Spleen (tissue), 11 donors: ENCODE measurements around the gene KCNK5. TPM values are rescaled to one million over a fixed set of nuclear protein-coding genes. Genes with fewer than 3 reads are reported as not detected.

Source experiments
- DNase-seq: peaks from one replicate; pipeline ENCODE4 v3.0.0-alpha.2; 2020
- H3K27ac ChIP-seq, 8 donors: fragments of 200-600 bp; sonication (generic) in 7 of 8; 1 replicate in 4 of 8; 2 replicates in 4 of 8; pipeline versions ENCODE4 v1.5.0 to v1.8.0; 2016 to 2021; ENCODE audit warnings: inconsistent platforms in 4 of 8, mild to moderate bottlenecking in 4 of 8, moderate library complexity in 1 of 8
- H3K27me3 ChIP-seq, 7 donors: fragments of 200-600 bp; sonication (generic) in 6 of 7; replicated peaks in 1 of 7; 1 replicate in 4 of 7; 2 replicates in 3 of 7; pipeline versions ENCODE4 v1.5.0 to v1.8.0; 2016 to 2021; ENCODE audit warnings: inconsistent platforms in 3 of 7, mild to moderate bottlenecking in 1 of 7
- H3K36me3 ChIP-seq, 6 donors: fragments of 200-600 bp; sonication (generic) in 5 of 6; 1 replicate in 4 of 6; 2 replicates in 2 of 6; pipeline versions ENCODE4 v1.5.0 to v1.8.0; 2016 to 2021; ENCODE audit warnings: inconsistent platforms in 2 of 6
- H3K4me1 ChIP-seq, 6 donors: fragments of 200-600 bp; sonication (generic) in 5 of 6; 1 replicate in 3 of 6; 2 replicates in 3 of 6; pipeline versions ENCODE4 v1.5.0 to v1.8.0; 2016 to 2021; ENCODE audit warnings: inconsistent platforms in 3 of 6
- H3K4me3 ChIP-seq, 8 donors: fragments of 200-600 bp; sonication (generic) in 7 of 8; 1 replicate in 4 of 8; 2 replicates in 4 of 8; pipeline versions ENCODE4 v1.5.0 to v1.8.0; 2016 to 2021; ENCODE audit warnings: inconsistent platforms in 4 of 8, mild to moderate bottlenecking in 4 of 8, moderate library complexity in 2 of 8
- H3K9me3 ChIP-seq, 8 donors: fragments of 200-600 bp; sonication (generic) in 7 of 8; 1 replicate in 4 of 8; 2 replicates in 4 of 8; pipeline versions ENCODE4 v1.5.0 to v1.8.0; 2016 to 2021; ENCODE audit warnings: inconsistent platforms in 4 of 8
- CTCF ChIP-seq, 11 experiments: fragments of 200-600 bp in 7 of 11; fragments of 450-650 bp in 4 of 11; sonication (generic) in 4 of 11; IDR thresholded peaks in 8 of 11; conservative IDR thresholded peaks in 3 of 11; 1 replicate in 7 of 11; 2 replicates in 4 of 11; pipeline versions ENCODE4 v1.4.0 to v1.8.0; 2016 to 2021; ENCODE audit warnings: antibody characterized with exemption in 11 of 11, inconsistent platforms in 4 of 11, mild to moderate bottlenecking in 1 of 11
- POLR2A ChIP-seq, 3 donors: fragments of 450-650 bp; IDR thresholded peaks; one replicate each; pipeline ENCODE4 v1.5.1; 2017; ENCODE audit warnings: antibody characterized with exemption in 3 of 3, mild to moderate bottlenecking in 1 of 3
- POLR2AphosphoS5 ChIP-seq, 3 donors: sonication (generic); formaldehyde crosslinking; IDR thresholded peaks; one replicate each; pipeline ENCODE4 v1.5.1; 2017; ENCODE audit warnings: antibody characterized with exemption in 3 of 3
- WGBS, 5 donors: extraction: QIAGEN DNeasy Blood & Tissue Kit in 3 of 5; methylation state at CpG; one replicate each; pipeline versions ENCODE4 v1.1.5 to v1.1.7; 2013 to 2018; 5-methylcytosine and 5-hydroxymethylcytosine counted together
- intact Hi-C: fragments of 100-400 bp; cut with DNase I; formaldehyde crosslinking; loops from one replicate; pipeline ENCODE4 v1.15.0; 2023; ENCODE audit warnings: low total_unique reads
- polyA plus RNA-seq, 3 donors: library from polyadenylated mRNA; stranded (reverse); fragments of 200-250 nt; gene quantifications; one replicate each; pipeline ENCODE4 v1.2.1, GENCODE V29; 2013
- total RNA-seq, 7 donors: library from RNA; depleted of rRNA in 3 of 7; stranded (reverse); fragments of >200 nt in 3 of 7; fragmentation: NEBNext Ultra II Directional in 4 of 7; extraction: Animal tissue kit (Norgen Biotek cat#: 25700) in 4 of 7; gene quantifications; one replicate each; pipeline versions ENCODE4 v1.1.0 to v1.2.1, GENCODE V29; 2016 to 2021
- donor health status: healthy with polysubstance abuse.
- donor health status: DM: no; HTN: no; CAD: no; lungs with moderate emphysema.
- donor health status: DM: no; HTN: no; CAD: no.
- donor health status: Bipolar disorder and iron deficiency.
- donor health status: healthy.
- donor health status: DM: no; HTN: no; CAD: no.
- donor health status: DM: yes; HTN: yes; CAD: no.

Gene KCNK5
- total and polyA plus RNA-seq, 10 donors = 0.52 to 5.9 (median 3.2) TPM

- Histone ChIP-seq H3K9me3 (no peaks in the 10 kb centered on the region), H3K27me3 (peaks cover 0 to 4% (median 0%) of the 10 kb centered on the region in 7 donors), H3K4me1 (no peaks in the 10 kb centered on the region), H3K27ac (no peak overlapping the region), H3K36me3 (no peaks in the 10 kb centered on the region), H3K4me3 (no peak overlapping the region)
- no peak for TF ChIP-seq POLR2A (IDR thresholded peaks at IDR 0.05)
- TF ChIP-seq POLR2AphosphoS5 (IDR thresholded peaks at IDR 0.05) = no peak
- TF ChIP-seq CTCF (IDR thresholded peaks at IDR 0.05 in 8 of 11, conservative IDR thresholded peaks at IDR 0.05 in 3 of 11) = no peak
- no peak for DNase-seq
- 59 to 82% (median 66%) methylated on average over 4 of the region's 4 CpGs for WGBS, 5 donors
- intact Hi-C loops = no loop called here
Observed at GRCh38 chr6:39274471-39274870, 45.2 kb upstream of the KCNK5 start.

GRCh38 chr6:39273406-39273821 is 44.1 kb upstream of the KCNK5 start:
- DNase-seq = no peak
- Histone ChIP-seq H3K36me3 (no peaks in the 10 kb centered on the region), H3K4me1 (no peaks in the 10 kb centered on the region), H3K4me3 (no peak overlapping the region), H3K9me3 (no peaks in the 10 kb centered on the region), H3K27ac (no peak overlapping the region), H3K27me3 (no peaks in the 10 kb centered on the region)
- intact Hi-C loops = no loop called here
- TF ChIP-seq CTCF (IDR thresholded peaks at IDR 0.05 in 8 of 11, conservative IDR thresholded peaks at IDR 0.05 in 3 of 11) (no peak), POLR2AphosphoS5 (IDR thresholded peaks at IDR 0.05) (no peak), POLR2A (IDR thresholded peaks at IDR 0.05) (no peak)
- 60 to 80% (median 68%) methylated on average over 6 of the region's 6 CpGs for WGBS, 5 donors

- TF ChIP-seq POLR2A (IDR thresholded peaks at IDR 0.05) (no peak), CTCF (IDR thresholded peaks at IDR 0.05 in 8 of 11, conservative IDR thresholded peaks at IDR 0.05 in 3 of 11) (no peak), POLR2AphosphoS5 (IDR thresholded peaks at IDR 0.05) (no peak)
- Histone ChIP-seq H3K4me3 (no peak overlapping the region), H3K27me3 (no peaks in the 10 kb centered on the region), H3K36me3 (no peaks in the 10 kb centered on the region), H3K4me1 (no peaks in the 10 kb centered on the region), H3K9me3 (no peaks in the 10 kb centered on the region), H3K27ac (no peak overlapping the region)
- intact Hi-C loops = no loop called here
- 84 to 98% (median 93%) methylated on average over 1 of the region's 1 CpG for WGBS, 5 donors
- DNase-seq = no peak
Observed at GRCh38 chr6:39269961-39270360, 40.7 kb upstream of the KCNK5 start.

GRCh38 chr6:39268721-39269120 is 39.4 kb upstream of the KCNK5 start:
- no peak for DNase-seq
- no peaks in the 10 kb centered on the region for H3K36me3 ChIP-seq
- TF ChIP-seq POLR2A (IDR thresholded peaks at IDR 0.05) (no peak), POLR2AphosphoS5 (IDR thresholded peaks at IDR 0.05) (no peak), CTCF (IDR thresholded peaks at IDR 0.05 in 8 of 11, conservative IDR thresholded peaks at IDR 0.05 in 3 of 11) (no peak)
- H3K4me1 ChIP-seq = no peaks in the 10 kb centered on the region
- intact Hi-C loops = no loop called here
- H3K27ac ChIP-seq = no peak overlapping the region
- no peaks in the 10 kb centered on the region for H3K27me3 ChIP-seq
- 88 to 92% (median 90%) methylated on average over 3 of the region's 3 CpGs for WGBS, 5 donors
- no peak overlapping the region for H3K4me3 ChIP-seq
- no peaks in the 10 kb centered on the region for H3K9me3 ChIP-seq
